K562 (cell line): Measurements from ENCODE around the gene SMIM17. TPM values are rescaled to one million over a fixed set of nuclear protein-coding genes. Genes with fewer than 3 reads are reported as not detected.
A peak's percentile ranks its signal among the peaks of the same experiment; 100 is the strongest.

Source experiments
- ATAC-seq: fragments of 200-7000 bp; cut with Tn5 transposase; 3 replicates; pipeline ENCODE4 v1.9.1; 2020; ENCODE audit warnings: moderate library complexity
- BruUV-seq: library from RNA; stranded (reverse); fragments of 400-500 nt; replicated peaks from 2 replicates; lab custom pipeline; 2021; lab: Mats Ljungman, UMichigan
- CTCF ChIA-PET: fragments of 300-600 bp; formaldehyde crosslinking; extraction: SDS; loops from one replicate; lab custom pipeline; 2021; ENCODE audit warnings: low intra/inter-chr PET ratio; lab: Yijun Ruan, JAX
- POLR2A ChIA-PET: fragments of 300-600, 350-650 bp; sonication (Branson Sonifier 250); formaldehyde crosslinking; extraction: SDS; loops from one replicate; lab custom pipeline; 2021; ENCODE audit warnings: antibody characterized with exemption, inconsistent platforms; lab: Yijun Ruan, JAX
- DNase-seq, 4 experiments: peaks; one replicate each; pipeline versions ENCODE4 v3.0.0 to v3.0.0-alpha.2; 2011 to 2018; ENCODE audit warnings: low spot score in 3 of 4, mixed read lengths in 3 of 4; ENCODE audit errors: extremely low read depth in 1 of 4
- FAIRE-seq: peaks from 2 replicates; lab custom pipeline; 2011; peaks lifted over from hg19 to GRCh38; lab: Jason Lieb, UNC
- H2AFZ ChIP-seq: 2 replicates; pipeline ENCODE4 v1.6.0; 2011; ENCODE audit warnings: low read depth, low read length, control low read depth, inconsistent platforms
- H3K27ac ChIP-seq: fragments of 200-600 bp; 3 replicates; pipeline ENCODE4 v1.8.0; 2011; ENCODE audit warnings: low read depth, mild to moderate bottlenecking, control low read depth, inconsistent platforms, low read length, moderate library complexity, mixed read lengths; ENCODE audit errors: extremely low read depth
- H3K27me3 ChIP-seq, 2 experiments: fragments of 300-600 bp in 1 of 2; 2 replicates in 1 of 2; 3 replicates in 1 of 2; pipeline versions ENCODE4 v1.6.0 to v1.8.0; 2011; ENCODE audit warnings: inconsistent platforms in 2 of 2, low read length in 2 of 2, mild to moderate bottlenecking in 1 of 2, mixed read lengths in 1 of 2, moderate library complexity in 1 of 2; ENCODE audit not compliant: control insufficient read depth in 2 of 2, insufficient read depth in 2 of 2
- H3K36me3 ChIP-seq: fragments of 300-600 bp; 3 replicates; pipeline ENCODE4 v1.8.0; 2011; ENCODE audit warnings: mild to moderate bottlenecking, low read length, inconsistent platforms; ENCODE audit not compliant: control insufficient read depth, insufficient read depth
- H3K4me1 ChIP-seq, 2 experiments: fragments of 200-600 bp in 1 of 2; replicated peaks in 1 of 2; 2 replicates in 1 of 2; 3 replicates in 1 of 2; pipeline versions ENCODE4 v1.5.1 to v1.8.0; 2011; ENCODE audit warnings: inconsistent platforms in 2 of 2, low read length in 2 of 2, mild to moderate bottlenecking in 1 of 2, mixed read lengths in 1 of 2, moderate library complexity in 1 of 2; ENCODE audit not compliant: control insufficient read depth in 2 of 2, insufficient read depth in 2 of 2
- H3K4me2 ChIP-seq: 2 replicates; pipeline ENCODE4 v1.6.1; 2011; ENCODE audit warnings: low read length, control low read depth, inconsistent platforms, mixed read lengths; ENCODE audit not compliant: insufficient read depth
- H3K4me3 ChIP-seq: fragments of 200-600 bp; sonication (generic), shearing (Covaris generic); 2 replicates; pipeline ENCODE4 v1.5.1; 2016; ENCODE audit warnings: control low read depth, inconsistent platforms
- H3K79me2 ChIP-seq: fragments of 200-600 bp; 3 replicates; pipeline ENCODE4 v1.8.0; 2011; ENCODE audit warnings: low read length, inconsistent platforms; ENCODE audit not compliant: control insufficient read depth, insufficient read depth
- H3K9ac ChIP-seq, 2 experiments: 2 replicates each; pipeline versions ENCODE4 v1.6.0 to v1.6.1; 2011; ENCODE audit warnings: low read depth in 2 of 2, low read length in 2 of 2, control low read depth in 1 of 2, inconsistent platforms in 1 of 2, mild to moderate bottlenecking in 1 of 2, mixed read lengths in 1 of 2; ENCODE audit not compliant: insufficient read depth in 1 of 2
- H3K9me1 ChIP-seq: one replicate; pipeline ENCODE4 v1.6.0; 2011; ENCODE audit warnings: inconsistent platforms, mild to moderate bottlenecking, low read length, moderate library complexity; ENCODE audit not compliant: control insufficient read depth, insufficient read depth
- H3K9me3 ChIP-seq: replicated peaks from 2 replicates; pipeline ENCODE4 v1.5.1; 2011; ENCODE audit warnings: low read depth, low read length, inconsistent platforms; ENCODE audit not compliant: control insufficient read depth, insufficient read depth
- H4K20me1 ChIP-seq: replicated peaks from 2 replicates; pipeline ENCODE4 v1.6.1; 2011; ENCODE audit warnings: low read length, inconsistent platforms, mixed read lengths; ENCODE audit not compliant: control insufficient read depth, insufficient read depth
- ARID1B ChIP-seq: fragments of 450-650 bp; IDR thresholded peaks from 2 replicates; pipeline ENCODE4 v1.6.1; 2016; ENCODE audit warnings: antibody characterized with exemption, mild to moderate bottlenecking, inconsistent platforms
- ATF1 ChIP-seq, 2 experiments: fragments of 450-650 bp in 1 of 2; IDR thresholded peaks; 2 replicates each; pipeline ENCODE4 v1.6.1; 2016; ENCODE audit warnings: missing compliant biosample characterization in 1 of 2, missing genetic modification characterization in 1 of 2
- KDM2B ChIP-seq: fragments of 250-450 bp; sonication (Bioruptor Pico); IDR thresholded peaks from 2 replicates; pipeline ENCODE4 v1.8.0; 2021; ENCODE audit warnings: mild to moderate bottlenecking, moderate library complexity
- LCOR ChIP-seq: sonication (generic); formaldehyde crosslinking; IDR thresholded peaks from 2 replicates; pipeline ENCODE4 v1.8.0; 2022; ENCODE audit warnings: mild to moderate bottlenecking, missing genetic modification reagents
- MIER1 ChIP-seq: fragments of 450-650 bp; IDR thresholded peaks from 2 replicates; pipeline ENCODE4 v1.6.1; 2016; ENCODE audit warnings: antibody characterized with exemption, mild to moderate bottlenecking, low read depth
- NR1H2 ChIP-seq: sonication (generic); formaldehyde crosslinking; IDR thresholded peaks from 2 replicates; pipeline ENCODE4 v1.4.0; 2020; ENCODE audit warnings: mild to moderate bottlenecking, missing genetic modification reagents
- PHF8 ChIP-seq: fragments of 200-600 bp; sonication (generic); IDR thresholded peaks from 2 replicates; pipeline ENCODE4 v1.6.1; 2012; ENCODE audit warnings: mixed run types, mild to moderate bottlenecking, inconsistent platforms, low read length, moderate library complexity, borderline replicate concordance
- SETDB1 ChIP-seq: IDR thresholded peaks from one replicate; pipeline ENCODE4 v1.6.1; 2012; ENCODE audit warnings: low read length, control low read depth, inconsistent platforms
- SIN3A ChIP-seq, 2 experiments: fragments of 150-350 bp in 1 of 2; IDR thresholded peaks; 2 replicates each; pipeline ENCODE4 v1.6.1; 2011 to 2016; ENCODE audit warnings: borderline replicate concordance in 2 of 2, low read depth in 2 of 2, low read length in 2 of 2, mild to moderate bottlenecking in 2 of 2, moderate library complexity in 2 of 2; ENCODE audit not compliant: control insufficient read depth in 1 of 2
- SRSF7 ChIP-seq: fragments of 200-400 bp; formaldehyde crosslinking; optimal IDR thresholded peaks from 2 replicates; pipeline ENCODE3; 2017; ENCODE audit warnings: mild to moderate bottlenecking, low read depth, low read length
- ZBTB33 ChIP-seq: sonication (generic); formaldehyde crosslinking; IDR thresholded peaks from 2 replicates; pipeline ENCODE4 v1.8.1; 2023; ENCODE audit warnings: mild to moderate bottlenecking, missing genetic modification reagents
- ZBTB34 ChIP-seq: fragments of 250-450 bp; sonication (Bioruptor Pico); IDR thresholded peaks from 2 replicates; pipeline ENCODE4 v1.8.0; 2021; ENCODE audit warnings: mild to moderate bottlenecking, moderate library complexity
- ZFX ChIP-seq: sonication (generic); formaldehyde crosslinking; IDR thresholded peaks from 2 replicates; pipeline ENCODE4 v1.8.0; 2022; ENCODE audit warnings: mild to moderate bottlenecking, missing genetic modification reagents, moderate library complexity
- ZNF586 ChIP-seq: fragments of 450-650 bp; formaldehyde crosslinking; conservative IDR thresholded peaks from 2 replicates; pipeline ENCODE4 v1.4.0; 2020; ENCODE audit warnings: mild to moderate bottlenecking, moderate library complexity
- WGBS: fragments of 100-300 bp; shearing (Covaris generic); methylation state at CpG from one replicate; pipeline ENCODE4 v1.1.6; 2016; ENCODE audit warnings: low coverage, mixed read lengths; ENCODE audit not compliant: insufficient coverage; ENCODE audit errors: missing lambda C conversion rate; 5-methylcytosine and 5-hydroxymethylcytosine counted together
- in situ Hi-C: fragments of 300-500 bp; cut with MboI; formaldehyde crosslinking; loops from 4 replicates; pipeline ENCODE4 v1.15.0; 2018; ENCODE audit warnings: inconsistent platforms, mixed read lengths
- intact Hi-C: fragments of 100-400 bp; cut with micrococcal nuclease; formaldehyde crosslinking; loops from 2 replicates; pipeline ENCODE4 v1.14.2; 2022
- polyA plus RNA-seq, 8 experiments: library from polyadenylated mRNA; depleted of rRNA in 4 of 8; stranded (reverse) in 5 of 8; unstranded in 3 of 8; fragments of >200 nt; fragmentation: Nextera tagmentation in 2 of 8; fragmentation: Illumina TruSeq in 1 of 8; extraction: Ambion mirVana in 2 of 8; extraction: Trizol in 1 of 8; gene quantifications; 2 replicates each; pipeline versions ENCODE4 v1.2.1 to v1.2.3, GENCODE V29; 2011 to 2014; ENCODE audit warnings: inconsistent platforms in 1 of 8, missing spikeins in 1 of 8
- total RNA-seq, 7 experiments: library from RNA; depleted of rRNA in 6 of 7; stranded (reverse); fragments of >200 nt in 6 of 7; fragmentation: Illumina TruSeq in 2 of 7; extraction: Trizol in 2 of 7; gene quantifications; 2 replicates each; pipeline versions ENCODE4 v1.2.1 to v1.2.3, GENCODE V29; 2011 to 2021; ENCODE audit warnings: low replicate concordance in 1 of 7
- TF ChIP-seq, protein P1 (sequence below): fragments of 450-650 bp; IDR thresholded peaks from one replicate; pipeline ENCODE4 v1.6.1; 2018; ENCODE audit warnings: mild to moderate bottlenecking, moderate library complexity; ENCODE audit not compliant: partially characterized antibody

The SMIM17 gene
- total and polyA plus RNA-seq, 9 of the 15 experiments (the other 6 are each of a cell fraction or from before 2014, with no cell fraction given) = not detected

GRCh38 chr19:56595548-56595899 lies 47.4 kb upstream of the SMIM17 start:
- Histone ChIP-seq H3K9ac (no peak overlapping the region), H3K79me2 (no peaks in the 10 kb centered on the region), H3K27ac (no peak overlapping the region), H3K4me1 (no peaks in the 10 kb centered on the region), H3K36me3 (no peaks in the 10 kb centered on the region), H2AFZ (no peak overlapping the region), H4K20me1 (no peaks in the 10 kb centered on the region), H3K4me2 (no peak overlapping the region), H3K9me1 (no peaks in the 10 kb centered on the region), H3K4me3 (no peak overlapping the region), H3K9me3 (no peaks in the 10 kb centered on the region), H3K27me3 (no peaks in the 10 kb centered on the region)
- intact Hi-C loops = no loop called here
- WGBS = 0% methylated on average over 4 of the region's 4 CpGs
- DNase-seq = no peak
- ChIA-PET POLR2A (no interaction called here), CTCF (no interaction called here)
- BruUV-seq = no TSS peak
- TF ChIP-seq MIER1 (no peak), ZFX (0 out of 2 replicates have a peak, but pooled peaks have one; percentile 1), ZNF586 (CRISPR knock-in tag) (no peak), NR1H2 (no peak), ZBTB33 (no peak), ZBTB34 (CRISPR knock-in tag) (no peak), LCOR (CRISPR knock-in tag) (no peak), PHF8 (0 out of 2 replicates have a peak, but pooled peaks have one; percentile 9), SRSF7 (no peak), SETDB1 (no peak), SIN3A (IDR thresholded peaks at IDR 0.05; ENCODE audit: borderline replicate concordance in 2 of 2, control insufficient read depth in 1 of 2, low read depth in 2 of 2, low read length in 2 of 2) (no peak), KDM2B (CRISPR knock-in tag) (no peak), ATF1 (CRISPR knock-in tag; IDR thresholded peaks at IDR 0.05) (no peak), ATF1 (tag; IDR thresholded peaks at IDR 0.05) (no peak), ARID1B (no peak)
- TF ChIP-seq, protein P1, sequence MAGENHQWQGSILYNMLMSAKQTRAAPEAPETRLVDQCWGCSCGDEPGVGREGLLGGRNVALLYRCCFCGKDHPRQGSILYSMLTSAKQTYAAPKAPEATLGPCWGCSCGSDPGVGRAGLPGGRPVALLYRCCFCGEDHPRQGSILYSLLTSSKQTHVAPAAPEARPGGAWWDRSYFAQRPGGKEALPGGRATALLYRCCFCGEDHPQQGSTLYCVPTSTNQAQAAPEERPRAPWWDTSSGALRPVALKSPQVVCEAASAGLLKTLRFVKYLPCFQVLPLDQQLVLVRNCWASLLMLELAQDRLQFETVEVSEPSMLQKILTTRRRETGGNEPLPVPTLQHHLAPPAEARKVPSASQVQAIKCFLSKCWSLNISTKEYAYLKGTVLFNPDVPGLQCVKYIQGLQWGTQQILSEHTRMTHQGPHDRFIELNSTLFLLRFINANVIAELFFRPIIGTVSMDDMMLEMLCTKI = no peak
- in situ Hi-C loops = no loop called here
- no peak for ATAC-seq
- FAIRE-seq = no peak
